Kidney epithelial cell (primary cell): Measurements from ENCODE around the gene HDAC6. TPM values are rescaled to one million over a fixed set of nuclear protein-coding genes. Genes with fewer than 3 reads are reported as not detected.

Experiments
- DNase-seq: peaks from one replicate; pipeline ENCODE4 v3.0.0-alpha.2; 2010; ENCODE audit warnings: low read depth
- H3K27me3 ChIP-seq: 2 replicates; pipeline ENCODE4 v1.6.0; 2011; ENCODE audit warnings: low read length; ENCODE audit not compliant: control insufficient read depth, insufficient read depth
- H3K36me3 ChIP-seq: 2 replicates; pipeline ENCODE4 v1.5.1; 2011; ENCODE audit warnings: low read length; ENCODE audit not compliant: control insufficient read depth, insufficient read depth
- H3K4me3 ChIP-seq: 2 replicates; pipeline ENCODE4 v1.5.1; 2011; ENCODE audit warnings: low read depth, mild to moderate bottlenecking, control low read depth, low read length
- CTCF ChIP-seq: IDR thresholded peaks from 2 replicates; pipeline ENCODE4 v1.5.1; 2011; ENCODE audit warnings: mild to moderate bottlenecking, moderate library complexity, low read length, control low read depth, inconsistent platforms; ENCODE audit not compliant: insufficient read depth, poor library complexity, severe bottlenecking
- total RNA-seq: library from RNA; depleted of rRNA; stranded (reverse); fragments of >200 nt; gene quantifications from 2 replicates; pipeline ENCODE4 v1.2.3, GENCODE V29; 2015

The HDAC6 gene
- total RNA-seq, 1 donor from 2014 or later: 52.5 TPM

GRCh38 chrX:48769230-48769629, 32.6 kb upstream of the HDAC6 start:
- no peaks in the 10 kb centered on the region for H3K27me3 ChIP-seq
- no peak for TF ChIP-seq CTCF
- no peaks in the 10 kb centered on the region for H3K36me3 ChIP-seq
- no peak for DNase-seq
- no peak overlapping the region for H3K4me3 ChIP-seq

GRCh38 chrX:48770296-48770695, 31.6 kb upstream of the HDAC6 start:
- Histone ChIP-seq H3K4me3 (no peak overlapping the region), H3K36me3 (no peaks in the 10 kb centered on the region), H3K27me3 (no peaks in the 10 kb centered on the region)
- DNase-seq: no peak
- no peak for TF ChIP-seq CTCF

- no peak overlapping the region for H3K4me3 ChIP-seq
- DNase-seq: no peak
Measured at GRCh38 chrX:48772602-48773001, 29.3 kb upstream of the HDAC6 start.

GRCh38 chrX:48776818-48777439, 24.9 kb upstream of the HDAC6 start:
- no peaks in the 10 kb centered on the region for H3K36me3 ChIP-seq
- H3K4me3 ChIP-seq: no peak overlapping the region
- no peak for DNase-seq
- TF ChIP-seq CTCF: no peak
- H3K27me3 ChIP-seq: no peaks in the 10 kb centered on the region

More at GRCh38 chrX:48772602-48773001, 29.3 kb upstream of the HDAC6 start:
- H3K27me3 ChIP-seq: no peaks in the 10 kb centered on the region
- no peaks in the 10 kb centered on the region for H3K36me3 ChIP-seq
- no peak for TF ChIP-seq CTCF

- Histone ChIP-seq H3K27me3 (no peaks in the 10 kb centered on the region), H3K36me3 (no peaks in the 10 kb centered on the region)
- TF ChIP-seq CTCF: no peak
Measured at GRCh38 chrX:48779399-48779798, 22.5 kb upstream of the HDAC6 start.

GRCh38 chrX:48781705-48782104, 20.2 kb upstream of the HDAC6 start:
- Histone ChIP-seq H3K36me3 (no peaks in the 10 kb centered on the region), H3K4me3 (no peak overlapping the region), H3K27me3 (no peaks in the 10 kb centered on the region)
- no peak for TF ChIP-seq CTCF
- DNase-seq: no peak

More at GRCh38 chrX:48779399-48779798, 22.5 kb upstream of the HDAC6 start:
- no peak for DNase-seq
- H3K4me3 ChIP-seq: no peak overlapping the region
